Erythroblast (primary cell): ENCODE results near the gene GOLGA5.

Experiments
- GATA1 ChIP-seq: IDR thresholded peaks from 2 replicates; pipeline ENCODE4 v1.6.1; 2011; ENCODE audit warnings: low read depth, mild to moderate bottlenecking, control low read depth, low read length, moderate library complexity
- POLR2A ChIP-seq: IDR thresholded peaks from 2 replicates; pipeline ENCODE4 v1.6.1; 2011; ENCODE audit warnings: mild to moderate bottlenecking, low read length

GRCh38 chr14:92785667-92786426 is 8.3 kb upstream of the GOLGA5 start:
- TF ChIP-seq POLR2A (no peak), GATA1 (no peak)
